ENCODE data around the gene SLC51B.
"Not testable (repeated sequence)": the region's sequence is repeated elsewhere in the genome, so short reads cannot be mapped to it uniquely, and the experiment has no call there.

Gene SLC51B

DNA sequence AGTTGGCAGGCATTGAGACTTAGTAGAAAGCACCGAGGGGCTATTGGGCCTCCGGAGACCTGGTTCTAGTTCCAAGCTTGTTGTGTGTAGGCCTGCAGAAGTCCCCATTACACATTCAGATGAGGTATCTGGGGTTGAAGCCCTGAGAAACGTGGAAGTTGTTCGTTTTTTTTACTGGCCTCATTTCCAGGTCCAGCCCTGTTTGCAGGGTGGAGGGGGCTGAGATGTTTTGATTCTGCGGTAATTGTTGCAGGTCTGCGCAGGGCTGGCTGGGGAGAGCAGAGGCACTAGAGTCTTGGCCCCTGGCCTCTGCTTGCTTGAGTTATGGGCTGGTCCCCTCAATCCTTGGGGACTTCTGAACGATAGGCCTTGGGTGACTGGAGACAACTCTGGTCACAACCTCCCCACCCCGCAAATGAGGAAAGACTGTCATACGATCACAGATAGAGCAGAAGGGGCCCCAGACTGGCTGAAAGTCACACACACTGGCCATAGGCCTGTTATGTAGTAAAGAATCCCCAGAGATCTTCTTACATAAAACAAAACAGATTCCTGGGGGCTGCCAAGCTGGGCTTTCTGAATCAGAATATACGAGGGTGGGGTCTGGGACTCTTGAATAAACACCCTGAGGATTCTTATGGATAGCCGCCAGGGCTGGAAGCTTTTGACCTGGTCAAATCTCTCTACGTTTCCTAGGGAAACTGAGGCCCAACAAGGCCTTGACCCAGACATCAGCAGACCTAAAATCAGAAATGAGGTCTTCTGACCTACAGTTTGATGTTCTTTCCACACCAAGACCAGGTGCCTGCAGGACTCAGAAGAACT, 47.0 kb downstream of the SLC51B start:
- intact Hi-C loops (cut with DNase I), result no loop called here

DNA sequence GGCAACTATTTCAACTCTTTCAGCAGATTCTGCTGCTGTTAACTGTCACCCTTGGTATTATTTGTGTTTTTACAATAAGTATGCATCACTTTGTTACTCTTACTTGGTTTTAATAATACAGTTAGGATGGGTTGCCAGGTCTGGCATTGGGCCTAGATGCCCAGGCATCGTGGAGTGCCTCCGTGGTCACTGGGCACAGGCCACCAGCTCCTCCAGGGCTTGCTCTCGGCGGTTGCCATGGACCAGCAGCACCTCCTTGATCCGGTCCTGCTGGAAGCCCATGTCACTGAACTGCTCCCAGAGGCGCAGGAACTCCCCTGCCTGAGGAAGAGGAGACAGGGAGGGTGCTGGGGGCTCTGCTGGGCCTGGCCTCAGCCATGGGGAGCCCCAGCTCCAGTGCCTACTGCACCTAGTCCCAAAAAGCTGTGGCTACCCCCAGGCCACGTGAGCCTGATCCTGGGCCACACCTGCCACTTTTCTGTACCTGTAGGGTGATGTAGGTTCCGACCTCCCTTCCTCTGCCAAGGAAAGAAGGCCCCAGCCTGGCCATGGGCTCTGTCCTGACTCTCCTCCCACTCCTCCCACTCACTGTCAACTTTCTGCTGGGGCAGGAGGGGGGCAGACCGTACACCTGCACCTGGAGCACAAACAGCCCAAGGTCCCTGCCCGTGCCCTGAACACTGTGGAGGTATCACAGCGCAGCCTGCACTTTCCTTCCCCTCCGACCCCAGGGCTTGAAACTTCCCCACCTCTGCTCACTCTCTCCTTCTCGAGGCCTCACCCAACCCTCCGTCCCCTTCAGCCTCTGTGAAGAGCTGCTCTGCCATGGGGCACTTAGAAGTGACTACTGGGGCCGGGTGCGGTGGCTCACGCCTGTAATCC, 48.0 kb downstream of the SLC51B start:
- intact Hi-C loops (cut with DNase I), result no loop called here
- peak in 3 of 42 donors; percentile 29 to 33 (median 31) for DNase-seq

More for the DNA sequence above, 47.0 kb downstream of the SLC51B start:
- peak in 1 of 42 donors; percentile 10 for DNase-seq

GRCh38 chr15:65093793-65094170, 48.6 kb downstream of the SLC51B start:
- intact Hi-C loops (cut with DNase I), result not testable (repeated sequence)

GRCh38 chr15:65094294-65094995, 49.3 kb downstream of the SLC51B start:
- DNase-seq, result peak in 3 of 42 donors; percentile 0 to 30 (median 26)
- intact Hi-C loops (cut with DNase I), result no loop called here

More at GRCh38 chr15:65093793-65094170, 48.6 kb downstream of the SLC51B start:
- peak in 1 of 42 donors; percentile 23 for DNase-seq

GRCh38 chr15:65095011-65095746, 50.0 kb downstream of the SLC51B start:
- intact Hi-C loops (cut with DNase I), result no loop called here
- DNase-seq, result peak in 3 of 42 donors; percentile 4 to 23 (median 16)

DNA sequence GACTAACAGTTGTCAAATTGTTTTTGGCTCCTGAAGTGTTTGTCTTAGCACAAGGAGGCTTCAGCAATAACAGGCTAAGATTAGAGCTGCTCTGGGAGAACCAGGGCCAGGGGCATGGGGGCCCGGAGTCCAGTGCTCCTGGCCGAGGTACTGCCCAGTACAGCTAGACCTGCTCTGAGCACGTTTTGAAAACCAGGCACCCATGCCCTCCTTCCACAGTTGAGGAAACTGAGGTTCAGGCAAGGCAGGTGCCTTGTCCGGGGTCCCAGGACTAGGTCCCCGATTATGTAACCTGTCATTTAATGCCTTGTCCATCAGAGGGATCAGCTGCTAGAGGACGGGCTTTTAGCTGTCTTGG, 50.5 kb downstream of the SLC51B start:
- intact Hi-C loops (cut with DNase I), result no loop called here
- peak in 1 of 42 donors; percentile 25 for DNase-seq

DNA sequence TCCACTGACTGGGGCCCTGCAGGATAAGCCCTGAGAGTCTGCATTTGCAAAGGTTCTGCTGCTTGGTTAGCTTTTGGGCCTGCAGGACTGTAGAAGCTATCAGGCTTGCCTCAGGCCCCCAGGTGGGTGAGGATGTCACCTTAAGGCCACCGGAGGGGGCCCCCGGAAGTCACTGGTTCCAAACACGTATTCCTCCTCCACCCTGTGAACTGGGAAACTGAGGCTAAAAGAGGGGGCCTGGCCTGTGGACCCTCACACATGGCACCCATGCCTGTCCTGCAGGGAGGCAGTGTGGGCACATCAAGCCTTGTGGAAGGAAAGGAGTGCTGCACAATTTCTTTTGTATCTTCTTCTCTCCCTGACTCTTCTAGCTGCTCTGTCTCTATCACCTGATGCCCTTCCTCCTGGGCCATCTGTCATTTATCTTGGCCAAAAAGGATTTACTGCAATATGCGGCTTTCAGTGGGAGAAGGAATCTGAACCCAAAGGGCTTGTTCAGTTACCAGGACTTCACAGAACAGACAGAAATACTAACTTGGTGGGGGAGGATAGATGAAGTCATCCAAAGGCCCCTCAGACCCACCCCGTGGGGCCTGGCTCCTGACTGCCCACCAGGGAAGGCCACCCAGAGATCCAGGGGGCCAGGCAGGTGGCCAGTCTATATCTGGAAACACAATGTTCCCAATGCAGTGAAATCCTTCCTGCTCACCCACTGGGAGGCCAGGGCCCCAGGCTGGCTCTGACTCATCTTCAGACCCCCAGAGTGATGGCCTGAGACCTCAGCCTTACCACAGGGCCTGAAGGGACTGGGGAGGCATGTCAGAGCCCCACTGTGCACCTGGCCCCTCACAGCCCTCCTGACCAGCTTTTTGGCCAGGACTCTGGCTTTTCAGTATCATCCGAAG, 51.5 kb downstream of the SLC51B start:
- DNase-seq, result peak in 3 of 42 donors; percentile 5 to 15 (median 13)
- intact Hi-C loops (cut with DNase I), result no loop called here

DNA sequence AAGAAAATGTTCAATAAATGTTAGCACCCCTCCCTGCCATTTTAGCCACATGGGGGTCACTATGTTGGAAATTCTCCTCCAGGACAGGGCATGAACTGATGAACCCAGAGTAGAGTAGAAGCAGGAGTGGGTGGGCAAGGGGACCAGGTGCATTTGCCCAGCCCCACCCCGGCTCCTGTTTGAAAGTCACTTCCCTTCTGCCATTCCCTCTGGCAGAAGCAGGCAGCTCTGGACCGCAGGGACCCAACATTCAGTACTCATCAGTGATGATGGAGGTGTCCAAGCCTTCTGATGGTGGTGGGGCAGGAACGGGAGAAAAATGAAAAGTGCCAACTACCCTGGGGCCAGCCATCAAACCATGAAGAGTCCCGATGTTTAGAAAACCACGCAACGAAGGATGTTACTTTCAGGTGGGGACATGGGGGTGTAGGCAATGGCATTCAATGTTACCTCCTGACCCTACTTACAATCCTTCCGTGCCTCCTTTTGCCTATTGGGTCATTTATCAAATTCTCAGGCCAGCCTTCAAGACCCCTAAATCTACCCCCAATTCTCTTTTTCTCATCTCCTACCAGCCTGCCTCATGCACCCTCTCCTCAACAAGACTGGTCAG, 52.6 kb downstream of the SLC51B start:
- peak in 2 of 42 donors; percentile 8 to 40 for DNase-seq
- intact Hi-C loops (cut with DNase I), result no loop called here

GRCh38 chr15:65099336-65099735, 54.1 kb downstream of the SLC51B start:
- peak in 2 of 42 donors; percentile 4 to 21 for DNase-seq
- intact Hi-C loops (cut with DNase I), result no loop called here

DNA sequence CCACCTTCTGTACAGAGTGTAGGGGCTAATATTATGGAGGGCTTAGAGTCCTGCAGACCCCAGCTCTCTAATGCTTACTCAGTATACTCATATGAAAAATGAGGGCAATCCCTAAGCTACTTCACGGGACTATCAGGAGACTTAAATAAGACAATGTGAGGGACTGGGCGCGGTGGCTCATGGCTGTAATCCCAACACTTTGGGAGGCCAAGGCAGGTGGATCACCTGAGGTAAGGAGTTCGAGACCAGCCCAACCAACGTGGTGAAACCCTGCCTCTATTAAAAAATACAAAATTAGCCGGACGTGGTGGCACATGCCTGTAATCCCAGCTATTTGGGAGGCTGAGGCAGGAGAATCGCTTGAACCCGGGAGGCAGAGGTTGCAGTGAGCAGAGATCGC, 54.6 kb downstream of the SLC51B start:
- peak in 2 of 42 donors; percentile 2 to 7 for DNase-seq
- intact Hi-C loops (cut with DNase I), result loop anchor here (10.0 kb wide), 1 partner anchor 45 kb away; no protein-coding TSS in a partner anchor

DNA sequence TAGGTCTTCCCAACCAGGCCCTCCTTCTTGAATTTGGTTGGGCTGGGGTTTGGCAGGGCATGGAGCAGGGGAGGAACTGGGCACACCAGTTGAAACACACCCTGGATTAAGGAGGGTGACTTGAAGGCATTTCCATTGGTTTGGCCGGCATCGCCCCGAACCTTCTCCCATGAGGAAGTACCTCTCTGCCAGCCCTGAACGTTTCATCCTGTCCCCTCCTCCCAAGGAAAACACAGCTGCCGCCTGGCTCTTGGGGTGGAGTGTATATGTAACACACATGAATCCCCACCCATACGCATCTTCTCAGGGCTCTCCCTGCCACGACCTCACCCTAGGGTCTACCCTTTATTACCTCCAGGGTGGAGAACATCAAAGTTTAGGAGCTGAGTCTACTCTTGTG, 55.3 kb downstream of the SLC51B start:
- peak in 1 of 42 donors; percentile 10 for DNase-seq
- intact Hi-C loops (cut with DNase I), result loop anchor here (10.0 kb wide), 1 partner anchor 46 kb away; no protein-coding TSS in a partner anchor

GRCh38 chr15:65101411-65101890, 56.3 kb downstream of the SLC51B start:
- intact Hi-C loops (cut with DNase I), result loop anchor here (10.0 kb wide), 1 partner anchor 47 kb away; no protein-coding TSS in a partner anchor
- DNase-seq, result peak; percentile 47 to 86 (median 72)

GRCh38 chr15:65101891-65102708, 56.9 kb downstream of the SLC51B start:
- intact Hi-C loops (cut with DNase I), result loop anchor here (10.0 kb wide), 1 partner anchor 47 kb away; no protein-coding TSS in a partner anchor
- no peak for DNase-seq

DNA sequence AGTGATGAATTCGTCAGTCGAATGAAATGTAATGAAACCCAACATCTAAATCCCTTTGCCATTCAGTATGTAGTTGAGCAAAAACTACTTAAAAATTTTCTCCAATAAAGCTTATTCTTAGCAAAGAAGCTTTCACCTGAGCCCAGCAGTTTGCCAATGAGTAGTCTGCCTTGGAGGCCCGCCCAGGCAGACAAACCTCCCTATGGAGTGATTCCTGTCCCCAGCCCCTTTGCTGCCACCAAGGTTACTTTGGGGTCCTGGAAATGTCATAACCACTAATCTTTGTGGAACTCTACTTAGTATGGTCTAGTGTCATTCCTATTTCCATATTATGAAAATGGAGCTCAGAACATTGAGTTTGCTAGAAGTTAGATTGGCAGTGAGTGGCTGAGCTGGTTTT, 57.7 kb downstream of the SLC51B start:
- intact Hi-C loops (cut with DNase I), result loop anchor here (10.0 kb wide), 1 partner anchor 48 kb away; no protein-coding TSS in a partner anchor
- no peak for DNase-seq

Data from head of caudate nucleus (tissue), 42 donors.